Effector CD4-positive, alpha-beta T cell (primary cell): ENCODE results near the gene PCDHB2. TPM values are rescaled to one million over a fixed set of nuclear protein-coding genes. Genes with fewer than 3 reads are reported as not detected.
"Not testable (repeated sequence)": the region's sequence is repeated elsewhere in the genome, so short reads cannot be mapped to it uniquely, and the experiment has no call there.

Experiments
- DNase-seq: peaks from one replicate; pipeline ENCODE4 v3.0.0-alpha.2; 2020
- total RNA-seq: gene quantifications from one replicate; lab custom pipeline; 2026; lab: John Stamatoyannopoulos, UW

PCDHB2 gene
- total RNA-seq, result not detected

DNA sequence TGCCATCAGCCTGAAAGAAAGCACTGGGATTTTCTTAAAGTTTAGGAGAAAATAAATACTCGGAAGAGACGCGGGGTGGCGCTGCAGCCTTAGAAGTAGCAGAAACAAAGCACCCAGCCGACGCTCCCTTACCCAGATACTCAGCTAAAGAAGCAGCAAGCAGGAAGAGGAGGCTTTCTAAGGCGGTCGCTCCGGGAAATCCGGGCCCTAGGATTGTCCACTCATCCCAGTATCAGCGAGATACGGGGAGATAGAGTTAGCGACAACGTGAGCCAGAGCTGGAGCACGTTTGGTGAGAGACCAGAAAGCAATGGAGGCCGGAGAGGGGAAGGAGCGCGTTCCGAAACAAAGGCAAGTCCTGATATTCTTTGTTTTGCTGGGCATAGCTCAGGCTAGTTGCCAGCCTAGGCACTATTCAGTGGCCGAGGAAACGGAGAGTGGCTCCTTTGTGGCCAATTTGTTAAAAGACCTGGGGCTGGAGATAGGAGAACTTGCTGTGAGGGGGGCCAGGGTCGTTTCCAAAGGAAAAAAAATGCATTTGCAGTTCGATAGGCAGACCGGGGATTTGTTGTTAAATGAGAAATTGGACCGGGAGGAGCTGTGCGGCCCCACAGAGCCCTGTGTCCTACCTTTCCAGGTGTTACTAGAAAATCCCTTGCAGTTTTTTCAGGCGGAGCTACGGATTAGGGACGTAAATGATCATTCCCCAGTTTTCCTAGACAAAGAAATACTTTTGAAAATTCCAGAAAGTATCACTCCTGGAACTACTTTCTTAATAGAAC, at the start of gene PCDHB2:
Gene PCDHB2 (plus strand): TSS at position 135 of the 782 bp plus-strand sequence. CDS start 176 bp downstream, at position 311.
- DNase-seq, result no peak

DNA sequence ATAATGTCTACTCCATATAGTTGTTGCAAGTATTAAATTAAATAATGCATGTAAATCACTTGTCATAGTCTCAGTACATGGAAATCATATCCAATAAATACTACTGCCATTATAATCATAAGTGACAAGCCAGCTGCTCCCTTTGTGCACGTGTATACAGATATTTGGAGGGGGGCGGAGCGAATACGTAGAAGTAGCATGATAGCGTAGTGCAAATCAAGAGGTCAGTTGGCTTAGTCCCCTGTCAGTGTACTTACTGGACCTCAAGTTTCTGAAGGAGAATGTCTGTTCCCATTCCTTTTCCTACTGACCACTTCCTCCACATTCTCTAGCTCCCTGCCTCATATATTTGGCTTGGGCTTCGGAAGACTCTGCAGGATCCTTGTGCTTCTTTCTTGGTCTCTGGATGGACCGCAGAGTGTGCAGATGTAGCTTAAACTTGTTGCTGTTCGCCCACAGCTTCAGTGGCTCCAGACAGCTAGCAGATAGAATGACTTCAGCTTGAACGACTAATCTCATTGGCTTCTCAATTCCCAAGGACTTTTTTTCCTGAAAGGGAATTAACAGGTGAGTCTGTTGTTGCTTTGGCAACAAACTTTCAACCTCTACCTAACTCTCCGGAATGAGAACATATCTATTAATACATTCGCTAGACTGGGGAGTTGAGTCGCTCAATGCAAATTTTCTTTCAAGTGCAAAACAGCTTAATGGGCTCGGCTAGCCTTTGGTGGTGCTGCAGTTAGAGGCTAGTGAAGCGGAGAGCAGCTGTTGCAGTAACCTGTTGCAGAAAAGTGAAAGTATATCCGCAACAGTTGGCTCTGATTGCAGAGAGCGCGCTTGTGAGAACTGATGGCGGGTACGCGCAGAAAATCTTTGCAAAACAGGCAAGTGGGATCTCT, 43.5 kb upstream of the PCDHB2 start, which contains the start of gene PCDHB1:
Gene PCDHB1 (plus strand): TSS at position 753 of the 899 bp plus-strand sequence. CDS start 97 bp downstream, at position 850.
- DNase-seq, result no peak

DNA sequence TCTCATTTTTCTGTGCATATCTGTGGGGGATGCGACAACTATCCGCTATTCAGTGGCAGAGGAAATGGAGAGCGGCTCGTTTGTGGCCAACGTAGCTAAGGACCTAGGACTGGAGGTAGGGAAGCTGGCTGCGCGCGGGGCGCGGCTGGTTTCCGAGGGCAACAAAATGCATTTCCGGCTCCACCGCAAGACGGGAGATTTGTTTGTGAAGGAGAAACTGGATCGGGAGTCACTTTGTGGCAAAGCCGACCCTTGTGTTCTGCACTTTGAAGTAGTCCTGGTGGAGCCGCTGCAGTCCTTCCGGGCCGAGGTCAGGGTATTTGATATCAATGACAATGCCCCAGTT, 42.9 kb upstream of the PCDHB2 start:
- no peak for DNase-seq

DNA sequence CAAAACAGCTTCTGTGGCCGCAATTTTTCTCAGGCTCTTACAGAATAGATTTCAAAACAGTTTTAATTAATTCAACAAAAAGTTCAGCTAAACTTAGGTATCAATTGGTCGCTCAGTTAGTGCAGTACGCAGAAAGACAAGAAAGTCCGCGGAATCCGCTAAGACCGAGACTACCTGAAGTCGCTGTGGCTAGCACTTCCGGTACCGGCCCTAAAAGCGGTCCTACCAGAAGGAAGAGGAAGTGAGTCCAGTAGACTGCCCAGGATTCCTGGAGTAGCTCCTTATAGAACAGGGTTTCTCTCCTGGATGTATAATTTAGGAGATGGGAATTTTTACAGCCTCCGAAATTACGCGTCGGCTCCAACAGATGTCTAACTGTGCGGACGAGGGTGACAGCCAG, 16.6 kb upstream of the PCDHB2 start:
- no peak for DNase-seq

DNA sequence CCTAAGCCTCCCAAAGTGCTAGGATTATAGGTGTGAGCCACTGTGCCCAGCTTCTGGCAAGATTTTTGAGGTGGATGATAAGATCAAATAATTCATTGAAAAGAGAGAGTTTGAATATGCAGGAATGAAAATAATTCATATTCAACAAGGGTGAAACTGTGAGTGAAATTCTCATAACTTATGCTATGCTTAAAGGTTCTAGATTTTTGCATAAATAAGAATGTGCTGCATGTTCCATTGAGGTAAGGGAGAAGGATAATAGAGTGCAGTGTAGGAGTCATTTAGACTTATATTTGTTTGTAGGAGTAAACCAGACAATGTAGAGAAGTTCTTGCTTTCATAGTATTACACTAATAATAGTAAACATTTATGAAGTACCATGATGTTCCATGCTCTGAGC, 12.2 kb upstream of the PCDHB2 start:
- DNase-seq, result no peak

DNA sequence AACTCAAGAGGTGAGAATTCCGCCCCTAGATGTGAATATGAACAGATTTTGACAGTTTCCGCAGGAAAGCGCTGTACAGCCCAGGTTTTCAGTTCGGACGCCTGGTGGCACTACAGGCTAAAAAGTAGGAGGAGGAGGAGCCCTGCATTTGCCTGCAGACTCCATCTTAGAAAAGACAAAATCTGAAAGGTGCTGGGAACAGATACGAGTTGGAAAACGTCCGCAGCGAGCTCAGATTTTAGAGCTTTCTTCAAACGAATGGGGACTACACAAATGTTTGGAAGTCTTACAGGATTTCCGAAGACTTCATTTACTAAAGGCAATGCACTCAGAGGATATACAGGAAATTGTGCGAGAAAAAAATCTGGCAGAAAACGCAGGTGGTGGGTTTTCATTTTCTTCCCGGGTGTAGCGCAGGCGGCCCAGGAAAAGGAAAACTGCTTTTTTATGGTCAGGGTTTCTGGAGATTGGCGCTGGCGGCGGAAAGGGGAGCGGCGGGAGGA, 9.9 kb upstream of the PCDHB2 start:
- DNase-seq, result peak; percentile 11

DNA sequence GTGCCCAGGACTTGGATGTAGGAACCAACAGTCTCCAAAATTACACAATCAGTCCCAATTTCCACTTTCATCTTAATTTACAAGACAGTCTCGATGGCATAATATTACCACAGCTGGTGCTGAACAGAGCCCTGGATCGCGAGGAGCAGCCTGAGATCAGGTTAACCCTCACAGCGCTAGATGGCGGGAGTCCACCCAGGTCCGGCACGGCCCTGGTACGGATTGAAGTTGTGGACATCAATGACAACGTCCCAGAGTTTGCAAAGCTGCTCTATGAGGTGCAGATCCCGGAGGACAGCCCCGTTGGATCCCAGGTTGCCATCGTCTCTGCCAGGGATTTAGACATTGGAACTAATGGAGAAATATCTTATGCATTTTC, 837 bp downstream of the PCDHB2 start:
- no peak for DNase-seq

DNA sequence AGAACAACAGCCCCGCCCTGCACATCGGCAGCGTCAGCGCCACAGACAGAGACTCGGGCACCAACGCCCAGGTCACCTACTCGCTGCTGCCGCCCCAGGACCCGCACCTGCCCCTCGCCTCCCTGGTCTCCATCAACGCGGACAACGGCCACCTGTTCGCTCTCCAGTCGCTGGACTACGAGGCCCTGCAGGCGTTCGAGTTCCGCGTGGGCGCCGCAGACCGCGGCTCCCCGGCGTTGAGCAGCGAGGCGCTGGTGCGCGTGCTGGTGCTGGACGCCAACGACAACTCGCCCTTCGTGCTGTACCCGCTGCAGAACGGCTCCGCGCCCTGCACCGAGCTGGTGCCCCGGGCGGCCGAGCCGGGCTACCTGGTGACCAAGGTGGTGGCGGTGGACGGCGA, 1.8 kb downstream of the PCDHB2 start:
- not testable (repeated sequence) for DNase-seq

DNA sequence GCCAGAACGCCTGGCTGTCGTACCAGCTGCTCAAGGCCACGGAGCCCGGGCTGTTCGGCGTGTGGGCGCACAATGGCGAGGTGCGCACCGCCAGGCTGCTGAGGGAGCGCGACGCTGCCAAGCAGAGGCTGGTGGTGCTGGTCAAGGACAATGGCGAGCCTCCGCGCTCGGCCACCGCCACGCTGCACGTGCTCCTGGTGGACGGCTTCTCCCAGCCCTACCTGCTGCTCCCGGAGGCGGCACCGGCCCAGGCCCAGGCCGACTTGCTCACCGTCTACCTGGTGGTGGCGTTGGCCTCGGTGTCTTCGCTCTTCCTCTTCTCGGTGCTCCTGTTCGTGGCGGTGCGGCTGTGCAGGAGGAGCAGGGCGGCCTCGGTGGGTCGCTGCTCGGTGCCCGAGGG, 2.2 kb downstream of the PCDHB2 start:
- DNase-seq, result not testable (repeated sequence)

DNA sequence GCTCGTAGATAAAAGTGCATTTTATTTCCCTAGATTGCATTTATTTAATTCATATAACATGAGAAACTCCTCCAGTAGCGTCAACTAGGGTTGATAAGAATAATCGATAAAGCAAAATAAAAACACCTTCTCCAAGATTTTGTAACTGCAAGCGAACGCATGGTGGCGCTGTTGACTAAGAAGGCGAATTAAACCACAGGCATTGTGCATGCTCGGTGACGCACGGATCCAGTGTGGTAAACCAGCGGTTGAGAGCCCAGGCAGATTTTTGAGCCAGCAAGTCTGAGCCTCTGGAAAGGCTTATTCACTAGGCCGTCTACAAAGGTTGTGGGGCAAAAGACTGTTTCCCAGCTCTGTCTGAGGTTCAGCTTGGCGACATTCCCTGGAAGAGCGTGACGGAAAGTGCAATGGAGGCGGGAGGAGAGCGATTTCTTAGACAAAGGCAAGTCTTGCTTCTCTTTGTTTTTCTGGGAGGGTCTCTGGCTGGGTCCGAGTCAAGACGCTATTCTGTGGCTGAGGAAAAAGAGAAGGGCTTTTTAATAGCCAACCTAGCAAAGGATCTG, 5.9 kb downstream of the PCDHB2 start, which contains the start of gene PCDHB3:
Gene PCDHB3 (plus strand): TSS at position 231 of the 563 bp plus-strand sequence. CDS start 177 bp downstream, at position 408.
- DNase-seq, result no peak

DNA sequence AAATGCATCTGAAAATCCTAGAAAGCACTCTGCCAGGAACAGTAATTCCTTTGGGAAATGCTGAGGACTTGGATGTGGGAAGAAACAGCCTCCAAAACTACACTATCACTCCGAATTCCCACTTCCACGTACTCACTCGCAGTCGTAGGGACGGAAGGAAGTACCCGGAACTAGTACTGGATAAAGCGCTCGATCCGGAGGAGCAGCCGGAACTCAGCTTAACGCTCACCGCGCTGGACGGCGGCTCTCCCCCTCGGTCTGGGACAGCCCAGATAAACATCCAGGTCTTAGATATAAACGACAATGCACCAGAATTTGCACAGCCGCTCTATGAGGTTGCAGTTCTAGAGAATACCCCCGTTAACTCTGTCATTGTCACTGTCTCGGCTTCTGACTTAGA, 6.6 kb downstream of the PCDHB2 start:
- DNase-seq, result no peak

- not testable (repeated sequence) for DNase-seq
Observed at GRCh38 chr5:141102070-141102469, 7.7 kb downstream of the PCDHB2 start.

- DNase-seq, result not testable (repeated sequence)
Observed at GRCh38 chr5:141102471-141102870, 8.1 kb downstream of the PCDHB2 start.

DNA sequence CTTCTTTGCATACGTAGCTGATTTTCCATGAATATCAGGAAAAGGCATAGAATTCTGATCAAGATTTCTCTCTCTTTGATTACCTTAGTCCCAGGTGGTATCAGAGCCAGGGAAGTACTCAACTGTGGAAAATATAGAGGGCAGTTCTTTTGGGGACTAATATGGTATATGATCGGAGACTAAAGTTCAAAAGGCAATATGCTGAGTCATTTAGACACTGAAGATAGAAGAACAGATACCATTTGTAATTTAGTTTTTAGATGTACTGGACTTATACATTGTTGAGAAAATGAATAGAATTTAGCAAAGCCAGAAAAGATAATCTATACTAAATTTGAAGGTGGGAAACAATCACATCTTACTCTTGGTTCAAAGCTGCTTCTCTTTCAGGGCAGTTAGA, 10.9 kb downstream of the PCDHB2 start:
- DNase-seq, result no peak

DNA sequence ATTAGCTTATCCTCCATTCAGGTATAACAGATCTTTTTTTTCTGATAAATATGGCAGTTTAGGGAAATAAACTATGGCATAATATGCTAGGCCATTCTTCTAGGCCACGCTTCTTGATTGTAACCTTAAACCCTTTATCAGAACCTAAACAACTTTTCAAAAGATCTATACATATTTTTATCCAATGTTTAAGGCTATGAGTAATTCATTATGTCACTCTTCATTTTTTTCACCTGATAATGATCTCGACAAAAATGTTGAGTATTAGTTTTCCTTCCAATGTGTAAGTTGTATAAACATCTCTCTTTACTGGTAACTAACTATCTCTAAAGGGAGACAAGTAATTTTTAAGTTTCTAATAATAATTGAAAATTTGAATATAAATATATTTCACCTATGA, 24.8 kb downstream of the PCDHB2 start:
- no peak for DNase-seq

- no peak for DNase-seq
Observed at GRCh38 chr5:141121563-141121962, 27.1 kb downstream of the PCDHB2 start, which contains the start of gene PCDHB4. Gene PCDHB4 (plus strand): TSS chr5:141121818. CDS start chr5:141121999, 181 bp downstream.

- no peak for DNase-seq
Observed at GRCh38 chr5:141121985-141122384, 27.6 kb downstream of the PCDHB2 start.

- DNase-seq, result not testable (repeated sequence)
Observed at GRCh38 chr5:141123396-141124135, 29.2 kb downstream of the PCDHB2 start.

DNA sequence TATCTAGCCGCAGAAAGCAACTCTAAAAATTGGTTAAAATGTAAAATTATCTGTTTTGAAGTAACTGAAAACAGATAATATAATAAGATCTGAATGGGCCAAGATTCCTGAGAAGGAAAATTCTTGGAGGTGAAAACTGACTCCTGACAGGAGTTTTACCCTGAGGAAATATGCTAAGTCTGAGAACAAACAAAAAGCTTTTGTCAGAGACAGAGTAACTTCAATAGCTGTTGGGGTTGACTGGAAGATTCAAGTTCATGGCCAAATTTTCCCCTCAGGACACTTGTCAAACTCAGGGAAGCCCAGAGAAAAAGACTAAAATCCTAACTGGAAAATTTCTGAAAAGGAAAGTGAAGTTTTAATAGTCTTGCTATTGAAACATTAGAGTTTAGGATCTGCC, 32.9 kb downstream of the PCDHB2 start:
- DNase-seq, result no peak

DNA sequence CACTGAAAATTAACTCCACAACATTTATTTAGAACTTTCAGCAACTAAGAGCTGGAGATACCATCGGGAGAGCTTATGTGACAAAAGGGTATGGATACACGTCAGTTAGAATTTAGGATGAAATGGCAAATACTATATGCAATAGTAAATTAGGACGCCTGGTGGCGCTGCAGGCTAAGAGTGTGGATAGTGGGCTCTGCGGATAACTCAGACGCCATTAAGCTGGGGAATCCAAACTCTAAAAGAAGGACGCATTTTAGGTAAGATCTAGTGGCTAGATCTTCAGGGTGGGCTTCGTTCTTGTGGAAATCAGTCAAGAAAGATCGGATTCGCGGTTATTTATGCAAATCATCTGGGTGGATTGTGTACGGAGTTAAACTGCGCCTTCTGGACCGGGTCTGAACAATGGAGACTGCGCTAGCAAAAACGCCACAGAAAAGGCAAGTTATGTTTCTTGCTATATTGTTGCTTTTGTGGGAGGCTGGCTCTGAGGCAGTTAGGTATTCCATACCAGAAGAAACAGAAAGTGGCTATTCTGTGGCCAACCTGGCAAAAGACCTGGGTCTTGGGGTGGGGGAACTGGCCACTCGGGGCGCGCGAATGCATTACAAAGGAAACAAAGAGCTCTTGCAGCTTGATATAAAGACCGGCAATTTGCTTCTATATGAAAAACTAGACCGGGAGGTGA, 40.8 kb downstream of the PCDHB2 start, which contains the start of gene PCDHB5:
Gene PCDHB5 (plus strand): TSS at position 177 of the 688 bp plus-strand sequence. CDS start 229 bp downstream, at position 406.
- DNase-seq, result no peak

DNA sequence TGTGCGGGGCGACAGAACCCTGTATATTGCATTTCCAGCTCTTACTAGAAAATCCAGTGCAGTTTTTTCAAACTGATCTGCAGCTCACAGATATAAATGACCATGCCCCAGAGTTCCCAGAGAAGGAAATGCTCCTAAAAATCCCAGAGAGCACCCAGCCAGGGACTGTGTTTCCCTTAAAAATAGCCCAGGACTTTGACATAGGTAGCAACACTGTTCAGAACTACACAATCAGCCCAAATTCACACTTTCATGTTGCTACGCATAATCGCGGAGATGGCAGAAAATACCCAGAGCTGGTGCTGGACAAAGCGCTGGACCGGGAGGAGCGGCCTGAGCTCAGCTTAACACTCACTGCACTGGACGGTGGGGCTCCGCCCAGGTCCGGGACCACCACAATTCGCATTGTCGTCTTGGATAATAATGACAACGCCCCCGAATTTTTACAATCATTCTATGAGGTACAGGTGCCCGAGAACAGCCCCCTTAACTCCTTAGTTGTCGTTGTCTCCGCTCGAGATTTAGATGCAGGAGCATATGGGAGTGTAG, 41.4 kb downstream of the PCDHB2 start:
- DNase-seq, result no peak
